Ecto neural progenitor cell (in vitro differentiated cells): ENCODE results near the gene PDGFRB.

Experiments
- DNase-seq: peaks from one replicate; pipeline ENCODE4 v3.0.0-alpha.2; 2018; ENCODE audit warnings: low spot score

Gene PDGFRB

DNA sequence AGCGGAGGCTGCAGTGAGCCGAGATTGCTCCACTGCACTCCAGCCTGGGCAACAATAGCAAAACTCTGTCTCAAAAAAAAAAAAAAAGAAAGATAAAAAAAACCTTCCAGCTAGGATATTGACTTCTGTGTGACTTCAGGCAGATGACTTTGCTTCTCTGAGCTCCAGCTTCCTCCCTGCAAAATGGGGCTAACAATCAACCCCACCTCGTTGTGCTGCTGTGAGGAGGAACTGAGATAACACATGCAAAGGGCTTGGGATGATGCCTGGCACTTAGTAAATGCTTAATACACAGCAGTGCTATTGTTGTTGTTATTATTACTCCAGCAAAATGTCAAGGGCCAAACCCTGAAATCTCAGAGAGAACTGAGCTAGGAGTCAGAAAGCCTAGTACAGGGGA lies 7.4 kb upstream of the PDGFRB start:
- no peak for DNase-seq

DNA sequence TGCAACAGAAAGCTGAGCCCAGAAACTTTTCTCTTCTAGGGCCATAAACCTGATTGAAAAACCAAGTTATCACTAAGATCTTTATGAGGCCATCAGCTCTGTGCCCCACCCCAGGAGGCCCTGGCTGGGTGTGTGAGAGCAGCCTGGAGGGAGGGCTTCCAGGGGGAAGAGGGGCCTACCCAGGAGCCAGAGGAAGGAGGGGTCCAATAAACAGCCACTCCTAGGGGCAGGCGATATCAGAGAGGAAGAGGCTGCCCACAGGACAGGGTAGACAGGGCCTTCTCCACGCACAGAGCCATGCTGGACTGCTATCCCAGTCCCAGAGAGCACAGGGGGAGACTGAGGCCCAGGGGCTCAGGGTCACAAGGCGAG lies 6.5 kb upstream of the PDGFRB start:
- DNase-seq, result no peak

DNA sequence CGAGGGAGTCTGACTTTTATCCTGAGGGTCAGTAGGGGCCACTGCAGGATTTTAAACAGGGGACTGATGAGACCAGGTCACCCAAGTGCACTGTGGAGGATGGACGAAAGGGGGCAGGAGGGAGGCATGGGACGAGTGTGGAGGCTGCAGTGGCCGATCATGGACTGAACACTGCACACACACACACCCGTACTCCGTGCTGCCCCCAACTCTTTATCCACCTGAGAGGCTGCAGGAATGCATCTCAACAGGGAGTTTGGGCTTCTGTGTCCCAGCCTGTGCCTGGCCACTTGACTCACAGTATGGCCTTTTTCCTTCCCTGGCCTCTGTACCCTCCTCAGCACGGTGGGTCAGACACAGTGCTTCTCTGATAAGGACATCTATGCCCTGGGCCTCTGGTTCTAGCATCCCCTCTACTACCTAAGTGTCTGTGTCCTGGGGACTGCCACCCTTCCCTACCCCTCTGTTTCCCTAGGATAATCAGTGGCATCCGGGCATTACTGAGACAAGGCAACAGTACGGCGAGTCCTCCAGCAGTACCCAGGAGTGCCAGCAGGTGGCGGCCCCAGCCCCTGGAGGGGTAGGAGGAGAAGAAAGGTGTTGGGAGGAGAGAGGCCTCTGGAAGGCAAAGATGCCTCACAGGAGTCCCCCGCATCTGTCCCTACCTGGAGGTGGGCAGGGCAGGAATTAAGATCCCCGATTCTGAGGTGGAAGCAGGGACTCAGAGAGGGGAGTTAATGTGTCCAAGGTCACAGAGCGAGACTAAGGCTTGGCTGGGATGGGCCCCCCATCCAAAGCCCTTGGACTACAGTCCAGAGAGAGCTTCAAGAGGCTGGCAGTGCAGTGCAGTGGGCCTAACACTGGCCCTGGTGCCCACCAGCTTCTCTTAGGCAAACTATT lies 5.8 kb upstream of the PDGFRB start:
- peak; percentile 93 for DNase-seq

DNA sequence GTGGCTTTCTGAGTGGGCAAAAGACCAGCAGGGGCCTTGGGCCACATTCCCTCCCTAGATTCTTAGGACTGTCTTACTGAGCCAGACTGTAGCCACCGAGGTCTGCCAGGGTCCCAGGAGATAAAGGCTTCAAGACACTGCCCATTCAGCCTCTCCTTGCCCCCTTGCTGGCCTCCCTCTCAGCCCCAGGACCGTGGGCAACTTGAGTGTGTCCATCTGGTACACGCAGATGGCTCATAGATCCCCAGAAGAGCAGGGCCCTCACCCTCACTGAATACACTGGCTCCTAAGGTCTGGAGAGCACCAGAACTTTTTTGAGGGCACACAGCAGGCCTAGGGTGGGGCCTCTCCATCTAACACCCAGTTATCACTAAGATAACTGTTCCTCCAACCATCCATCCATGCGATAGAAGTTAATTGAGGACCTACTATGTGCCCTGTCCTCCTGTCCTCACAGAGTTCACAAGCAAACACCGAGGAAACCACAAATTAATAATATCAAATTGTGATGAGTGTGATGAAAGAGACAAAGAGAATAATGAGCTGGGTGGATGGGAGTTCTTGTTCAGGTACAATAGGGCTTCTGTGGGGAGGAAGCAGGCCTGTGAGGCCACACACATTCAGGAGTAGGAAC lies 4.9 kb upstream of the PDGFRB start:
- no peak for DNase-seq

DNA sequence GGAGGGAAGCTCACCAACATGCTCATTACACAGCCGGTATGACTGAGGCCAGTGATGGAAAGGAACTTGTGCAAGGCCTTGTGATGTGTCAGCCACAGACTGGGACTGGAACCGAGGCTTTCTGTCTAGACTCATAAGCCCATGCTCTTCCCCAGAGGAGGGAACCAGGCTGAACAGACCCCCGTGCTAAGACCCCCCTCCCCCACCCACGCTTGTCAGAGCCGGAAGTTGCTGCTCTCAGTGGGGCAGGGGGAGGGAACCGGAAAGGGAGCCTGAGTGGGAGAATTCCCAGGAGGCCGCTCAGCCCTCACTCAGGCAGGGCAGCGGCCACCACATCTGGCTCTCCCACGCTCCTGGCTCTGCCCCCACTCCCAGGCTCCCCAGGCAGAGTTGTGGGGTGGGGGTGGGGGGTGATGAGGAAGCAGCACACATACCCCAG lies 4.1 kb upstream of the PDGFRB start:
- no peak for DNase-seq

DNA sequence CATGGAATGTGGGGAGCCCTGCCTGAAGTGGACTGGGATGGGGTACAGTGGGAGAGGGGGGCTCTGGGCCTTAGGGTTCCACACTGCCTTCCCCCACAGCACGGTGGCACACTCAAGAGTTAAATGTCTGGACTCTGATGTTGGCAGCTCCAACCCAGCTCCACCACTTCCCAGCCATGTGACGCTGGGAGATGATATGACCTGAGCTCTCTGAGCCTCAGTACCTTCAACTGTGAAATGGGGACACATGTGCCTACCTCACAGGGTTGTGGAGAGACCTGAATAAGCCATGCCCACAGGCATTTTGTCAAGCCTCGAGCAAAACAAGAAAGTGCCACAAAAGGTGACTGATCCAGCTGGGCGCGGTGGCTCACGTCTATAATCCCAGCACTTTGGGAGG lies 3.4 kb upstream of the PDGFRB start:
- DNase-seq, result no peak

DNA sequence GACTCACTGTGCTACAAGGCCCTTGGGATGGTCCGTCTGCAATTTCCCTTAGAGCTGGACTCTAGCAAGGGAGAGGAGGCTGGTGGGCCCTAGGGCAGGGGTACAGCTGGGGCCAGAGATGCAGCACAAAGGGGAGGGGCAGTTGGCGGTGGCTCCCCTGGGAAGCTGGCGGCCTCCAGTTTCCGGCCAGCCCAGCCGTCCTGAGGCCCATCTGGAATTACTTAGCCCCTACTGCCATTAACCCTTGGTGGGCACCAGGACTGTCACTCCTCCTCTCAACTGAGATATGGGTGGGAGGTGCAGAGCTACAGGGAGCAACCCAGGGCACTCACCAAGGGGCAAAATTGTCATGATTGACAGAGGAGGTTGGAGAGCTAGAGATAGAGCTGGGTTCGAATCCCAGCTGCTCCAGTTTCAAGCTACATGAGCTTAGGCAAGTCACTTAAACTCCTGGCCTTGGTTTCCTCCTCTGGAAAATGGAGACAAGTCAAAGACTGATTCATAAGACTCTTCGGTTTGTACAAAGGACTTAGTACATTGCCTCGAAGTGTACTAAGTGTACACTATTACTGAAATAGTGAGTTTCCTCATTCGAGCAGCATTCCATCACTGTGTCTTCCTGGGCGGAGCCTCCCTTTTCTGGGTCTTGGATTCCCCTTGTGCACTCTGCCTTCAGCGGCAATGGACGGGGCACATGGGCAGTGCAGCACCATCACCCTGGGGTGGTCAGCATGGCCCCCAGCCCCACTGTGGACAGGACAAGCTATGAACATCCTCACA lies 2.7 kb upstream of the PDGFRB start:
- DNase-seq, result no peak

DNA sequence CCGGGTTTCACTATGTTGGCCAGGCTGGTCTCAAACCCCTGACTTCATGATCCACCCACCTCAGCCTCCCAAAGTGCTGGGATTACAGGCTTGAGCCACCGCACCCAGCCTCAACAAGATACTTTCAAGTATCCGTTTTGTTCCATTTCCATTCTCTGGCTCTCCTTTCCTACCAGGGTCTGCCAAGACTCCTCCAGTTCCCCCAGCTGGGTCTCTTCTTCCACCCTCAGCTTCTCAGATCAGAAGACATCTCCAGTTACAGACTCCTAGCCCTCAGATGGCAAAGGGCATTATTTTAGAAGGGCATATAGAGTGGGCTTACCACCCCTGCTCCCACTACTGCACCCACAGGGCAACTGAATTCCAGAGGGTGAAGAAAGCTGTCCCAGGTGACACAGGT lies 1.5 kb upstream of the PDGFRB start:
- no peak for DNase-seq

DNA sequence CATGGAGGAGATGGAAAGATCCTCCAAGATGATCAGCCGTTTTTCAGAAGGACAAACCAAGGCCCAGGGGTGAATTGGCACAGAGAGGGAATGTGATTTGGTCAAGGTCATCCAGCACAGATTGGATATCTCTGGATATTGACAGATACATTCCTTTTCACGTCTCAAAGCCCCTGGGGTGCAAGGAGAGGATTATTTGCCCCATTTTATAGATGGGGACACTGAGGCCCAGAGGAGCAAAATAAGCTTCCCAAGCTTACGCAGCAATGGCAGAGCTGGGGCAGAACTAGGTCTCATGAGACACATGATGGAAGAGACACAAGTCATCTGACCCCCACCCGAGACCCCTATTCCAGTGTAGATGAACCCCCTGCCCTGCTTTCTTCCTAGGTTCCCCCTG lies 895 bp upstream of the PDGFRB start:
- DNase-seq, result no peak

DNA sequence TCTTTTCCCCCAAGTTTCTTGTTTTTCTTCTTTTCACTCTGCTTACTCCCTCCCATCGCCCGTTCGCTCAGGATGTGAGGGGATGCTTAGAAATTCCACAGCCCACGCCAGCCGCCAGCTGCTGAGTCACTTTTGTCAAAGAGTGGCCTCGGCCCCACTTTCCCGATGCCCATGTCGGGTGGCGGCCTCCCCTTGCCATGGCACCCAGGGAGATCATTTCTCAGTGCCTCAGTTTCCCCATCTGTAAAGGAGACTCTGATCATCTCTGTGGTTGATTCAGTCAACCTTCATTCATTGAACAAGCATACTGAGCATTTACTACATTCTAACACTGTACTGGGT lies 353 bp upstream of the PDGFRB start:
- no peak for DNase-seq

DNA sequence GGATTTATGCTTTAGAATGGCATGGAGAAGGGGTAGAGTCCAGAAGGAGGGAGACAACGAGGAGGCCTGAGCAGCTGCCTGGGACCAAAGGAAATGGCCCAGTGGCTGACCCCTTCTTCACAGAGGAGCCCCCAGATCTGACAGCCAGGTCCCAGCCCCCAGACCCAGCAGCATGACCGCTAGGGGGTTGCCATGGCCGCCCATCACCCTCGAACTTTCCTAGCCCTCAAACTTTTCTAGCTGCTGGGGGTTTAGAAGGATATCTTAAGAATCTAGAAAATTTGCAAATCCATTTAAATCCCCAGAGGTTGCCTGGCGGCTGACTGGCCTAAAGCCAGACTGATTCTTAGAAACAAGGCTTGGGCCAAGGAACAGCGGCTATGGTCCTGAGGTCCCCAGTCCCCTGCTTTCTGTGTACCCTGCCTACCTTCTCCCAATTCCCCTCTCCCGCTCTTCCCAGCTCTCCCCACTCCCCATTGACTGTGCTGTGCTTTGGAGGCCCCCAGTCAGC lies 972 bp downstream of the PDGFRB start:
- DNase-seq, result no peak

DNA sequence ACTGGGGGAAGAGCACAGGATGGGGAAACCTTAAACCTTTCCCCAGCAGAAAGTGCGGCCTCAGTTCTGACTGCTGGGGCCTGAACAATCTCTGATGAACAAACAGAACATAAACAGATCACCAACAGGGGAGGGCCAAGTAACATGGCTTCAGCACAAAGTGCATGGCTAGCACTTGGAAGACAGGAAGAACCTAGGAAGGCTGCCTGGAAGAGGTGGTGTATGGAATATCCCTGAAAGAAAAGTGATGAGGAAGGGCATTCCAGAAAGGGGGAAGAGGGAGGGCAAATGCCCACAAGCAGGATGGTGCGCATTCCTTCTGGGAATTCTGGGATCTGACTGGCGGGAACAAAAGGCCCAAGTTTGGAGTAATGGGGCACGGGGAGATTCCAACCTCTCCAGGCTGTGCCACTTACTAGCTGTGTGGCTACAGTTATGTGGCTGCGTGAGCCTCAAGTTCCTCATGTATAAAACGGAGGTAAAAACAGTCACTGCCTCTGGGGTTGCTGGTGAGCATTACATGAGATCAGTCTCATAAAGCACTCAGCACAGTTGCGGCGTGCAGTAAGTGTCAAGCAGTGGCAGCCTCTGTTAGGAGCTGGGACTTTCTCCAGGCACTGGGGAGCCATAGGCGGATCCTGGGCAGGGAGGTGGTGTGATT lies 1.6 kb downstream of the PDGFRB start:
- DNase-seq, result no peak

DNA sequence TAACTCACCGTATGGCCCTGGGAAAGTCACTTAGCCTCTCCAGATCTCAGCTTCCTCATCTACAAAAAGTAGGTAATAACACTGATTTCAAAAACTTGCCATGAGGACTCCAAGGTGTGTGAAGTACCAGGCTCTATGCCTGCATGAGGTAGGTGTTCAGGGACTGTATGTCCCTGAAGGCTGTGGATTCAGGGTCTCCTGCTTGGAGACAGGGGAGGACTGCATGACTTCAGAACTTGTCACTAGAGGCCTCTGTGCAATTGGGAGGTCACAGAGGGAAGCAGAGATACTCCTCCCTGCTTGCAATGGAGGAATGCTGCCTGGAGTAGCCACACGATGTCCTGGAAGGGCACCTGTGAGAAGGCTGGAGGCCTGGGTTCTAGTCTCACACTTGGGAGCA lies 2.2 kb downstream of the PDGFRB start:
- DNase-seq, result no peak

DNA sequence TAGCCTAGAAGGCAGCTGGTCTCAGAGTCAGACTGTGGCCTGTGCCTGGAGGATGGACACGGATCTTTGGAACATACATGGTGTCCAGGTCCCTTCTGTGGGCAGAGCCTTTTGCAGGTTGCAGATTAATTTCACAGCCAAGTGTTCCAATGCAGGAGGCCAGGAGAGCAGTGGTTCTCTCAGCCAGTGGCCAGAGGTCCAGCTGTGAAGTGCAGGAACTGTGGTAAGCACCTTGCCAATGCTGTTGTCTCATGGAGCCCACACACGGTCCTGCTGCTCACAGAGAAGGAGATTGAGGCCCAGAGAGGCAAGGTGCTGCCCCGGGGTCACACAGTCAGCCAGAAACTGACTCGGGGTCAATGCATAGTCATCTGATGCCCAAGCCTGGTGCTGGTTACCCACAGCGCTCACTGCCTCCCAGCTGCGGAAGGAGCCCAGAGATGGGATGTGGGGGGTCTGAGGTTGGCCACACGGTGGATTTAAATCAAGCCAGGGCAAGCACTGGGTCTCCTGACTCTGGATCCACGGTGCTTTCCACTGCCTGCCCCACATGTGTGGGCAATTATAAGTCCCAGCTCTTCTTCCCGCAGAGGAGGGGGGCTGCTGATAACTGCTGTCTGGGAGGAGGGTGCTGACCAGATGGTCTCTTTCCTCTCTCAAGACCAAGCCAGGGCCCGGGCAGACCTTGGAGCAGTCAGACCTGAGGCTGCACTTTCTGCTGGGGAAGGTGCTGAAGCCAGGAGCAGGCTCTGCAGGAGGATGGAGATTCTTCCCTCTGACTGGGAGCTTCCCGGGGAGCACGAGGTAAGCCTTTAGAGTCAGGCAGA lies 2.8 kb downstream of the PDGFRB start:
- DNase-seq, result no peak

DNA sequence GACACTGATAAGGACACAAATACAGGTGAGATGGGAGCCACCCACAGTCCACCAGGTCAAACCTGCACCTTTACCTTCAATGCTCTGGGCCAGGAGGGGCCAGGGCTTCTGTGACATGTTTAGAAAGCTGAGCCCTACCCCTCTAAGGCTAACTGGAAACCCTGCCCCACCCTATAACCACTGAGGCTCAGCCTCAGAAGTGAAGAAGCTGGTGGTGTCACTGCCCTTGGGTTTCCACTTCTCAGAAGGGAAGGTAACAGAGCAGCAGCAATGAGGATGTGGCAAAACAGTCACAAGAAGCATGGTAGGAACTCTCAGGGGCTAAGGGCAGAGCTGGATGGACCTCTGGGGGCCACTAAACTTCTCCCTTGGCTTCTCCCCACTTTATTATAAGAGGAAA lies 6.0 kb downstream of the PDGFRB start:
- no peak for DNase-seq

DNA sequence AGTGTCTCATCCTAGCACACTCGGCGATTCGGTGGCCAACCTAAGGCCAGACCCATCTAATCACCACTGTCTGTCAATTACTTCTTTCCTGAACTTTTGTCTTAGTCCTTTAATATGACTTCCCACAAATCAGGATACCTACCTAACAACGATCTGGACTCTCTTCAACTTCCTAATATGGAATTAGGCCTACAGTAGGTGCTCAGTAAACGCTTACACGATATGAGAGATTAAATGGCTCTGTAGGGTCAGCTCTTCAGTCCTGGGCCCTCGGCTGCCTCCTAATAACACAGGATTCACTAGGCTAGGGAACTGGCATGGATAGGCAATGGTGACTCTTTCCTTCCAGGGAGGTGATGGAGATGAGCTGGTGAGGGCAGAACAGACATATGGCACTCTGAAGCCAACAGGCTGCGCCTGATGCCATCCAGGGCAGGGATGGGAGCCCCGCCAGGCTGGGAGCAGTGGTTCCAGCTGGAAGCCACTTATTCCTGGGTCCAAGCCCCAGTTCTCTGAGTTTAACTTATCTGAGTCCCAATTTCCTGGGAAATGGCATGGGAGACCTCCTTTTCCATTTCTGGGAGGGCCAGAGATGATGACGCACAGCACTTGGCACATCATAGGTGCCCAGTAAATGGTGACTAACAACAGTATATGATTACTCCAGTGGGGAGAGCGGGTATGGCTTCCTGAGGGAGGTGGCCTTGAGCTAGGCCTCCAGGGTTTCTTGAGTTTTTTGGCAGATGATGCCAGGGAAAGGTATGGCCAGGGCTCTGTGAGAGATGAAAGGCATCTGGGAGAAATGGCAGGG lies 7.3 kb downstream of the PDGFRB start:
- no peak for DNase-seq

DNA sequence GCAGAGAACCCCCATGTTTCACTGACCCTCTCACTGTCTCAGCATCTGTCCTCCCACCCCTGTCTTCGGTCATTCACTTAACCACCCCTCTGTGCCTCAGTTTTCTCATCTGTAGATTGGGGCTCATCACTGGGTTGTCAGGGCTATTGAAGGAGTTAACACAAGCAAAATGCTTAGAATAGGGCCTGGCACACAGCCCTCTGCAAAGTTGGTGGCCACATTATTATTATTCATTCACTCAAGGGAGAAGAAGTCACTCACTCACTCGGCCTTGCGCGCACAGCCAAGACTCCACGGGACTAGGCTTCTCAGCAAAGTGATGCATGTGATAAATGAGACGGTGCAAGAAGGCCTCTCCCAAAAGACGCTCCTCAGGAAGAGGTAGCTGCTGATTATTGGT lies 8.0 kb downstream of the PDGFRB start:
- no peak for DNase-seq

DNA sequence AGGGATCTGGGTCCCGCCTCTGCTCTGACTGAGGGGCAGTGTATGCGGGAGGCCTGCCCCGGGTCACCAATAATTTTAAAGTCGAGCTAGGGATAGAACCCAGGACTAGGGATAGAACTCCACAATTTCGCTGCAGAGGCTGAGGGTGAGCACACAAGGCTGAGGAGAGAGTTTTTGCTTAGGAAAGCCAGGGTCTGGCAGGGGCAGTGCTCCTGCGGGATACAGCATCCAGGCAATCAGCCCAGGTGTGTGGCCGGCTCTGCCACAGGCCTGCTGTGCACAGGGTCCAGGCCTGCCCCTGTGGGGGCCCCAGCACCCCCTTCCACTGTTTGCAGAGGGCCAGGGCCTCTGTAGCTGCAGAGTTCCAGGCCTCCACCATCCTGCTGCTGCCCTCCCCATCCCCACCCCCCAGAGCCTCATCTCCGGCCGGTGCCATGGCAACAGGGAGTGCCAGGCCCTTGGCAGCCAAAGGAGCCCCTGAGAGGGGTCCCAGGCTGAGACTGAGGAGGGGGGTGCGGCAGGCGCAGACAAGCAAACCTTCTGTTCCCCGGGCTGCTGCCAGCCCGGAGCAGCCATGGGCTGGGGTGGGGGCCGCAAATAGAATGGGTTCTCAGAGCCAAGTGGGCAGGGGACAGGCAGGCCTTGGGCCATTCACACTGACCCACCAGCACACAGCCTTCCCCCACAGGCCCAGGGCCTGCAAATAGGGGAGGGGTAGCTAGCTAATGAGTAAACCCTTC lies 8.6 kb downstream of the PDGFRB start:
- DNase-seq, result no peak

DNA sequence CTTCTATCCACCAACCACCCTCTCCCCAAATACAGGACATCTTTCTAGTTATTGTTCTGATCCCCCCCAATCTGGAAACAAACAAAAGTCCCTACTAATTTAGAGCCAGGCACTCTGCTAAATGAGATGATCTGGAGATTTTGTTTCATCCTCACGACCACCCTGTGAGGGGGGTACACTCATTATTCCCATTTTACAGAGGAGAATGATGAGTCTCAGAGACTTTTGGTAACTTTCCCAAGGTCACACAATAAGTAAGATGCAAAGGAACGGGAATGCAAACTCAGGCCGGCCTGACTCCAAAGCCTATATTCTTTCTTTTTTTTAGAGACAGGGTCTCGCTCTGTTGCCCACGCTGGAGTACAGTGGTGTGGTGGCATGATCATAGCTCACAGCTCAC lies 9.4 kb downstream of the PDGFRB start:
- no peak for DNase-seq

DNA sequence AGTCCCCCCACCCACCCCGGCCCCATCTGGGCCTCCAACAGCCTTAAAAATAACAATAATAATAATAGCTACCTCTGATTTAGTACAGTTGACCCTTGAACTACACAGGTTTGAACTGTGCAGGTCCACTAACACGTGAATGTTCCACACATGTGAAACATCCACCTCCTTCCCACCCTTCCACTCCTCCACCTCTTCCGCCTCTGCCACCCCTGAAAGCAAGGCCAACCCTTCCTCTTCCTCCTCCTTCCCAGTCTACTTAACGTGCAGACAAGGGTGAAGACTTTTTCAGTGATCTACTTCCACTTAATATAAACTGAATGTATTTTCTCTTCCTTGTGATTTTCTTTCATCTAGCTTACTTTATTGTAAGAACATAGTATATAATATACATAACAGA lies 10.8 kb downstream of the PDGFRB start:
- DNase-seq, result no peak
